TTC549 (cell line): ENCODE data around the gene TMEM184B.

Experiments used
- FAIRE-seq: peaks from 2 replicates; lab custom pipeline; 2012; peaks lifted over from hg19 to GRCh38; lab: Jason Lieb, UNC

The TMEM184B gene

DNA sequence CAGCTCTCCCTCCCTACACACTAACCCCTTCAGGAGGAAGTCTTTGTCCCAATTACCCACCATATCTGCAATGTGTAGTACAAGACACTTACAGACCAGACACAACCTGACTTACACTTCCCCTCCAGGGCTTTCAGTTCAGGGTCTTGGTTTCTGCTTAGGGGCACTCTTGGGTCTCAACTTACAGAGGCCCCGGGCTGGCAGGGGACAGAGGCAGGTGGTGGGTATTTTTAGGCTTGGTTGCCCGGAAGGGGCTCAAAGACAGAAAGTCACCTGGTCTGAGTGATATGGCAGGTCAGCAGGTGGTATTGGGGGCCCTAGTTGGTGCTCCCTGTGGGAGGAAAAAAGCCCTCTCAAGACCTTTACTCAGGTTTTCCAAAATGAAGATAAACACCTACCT is 3.4 kb upstream of the TMEM184B start:
- FAIRE-seq = no peak

DNA sequence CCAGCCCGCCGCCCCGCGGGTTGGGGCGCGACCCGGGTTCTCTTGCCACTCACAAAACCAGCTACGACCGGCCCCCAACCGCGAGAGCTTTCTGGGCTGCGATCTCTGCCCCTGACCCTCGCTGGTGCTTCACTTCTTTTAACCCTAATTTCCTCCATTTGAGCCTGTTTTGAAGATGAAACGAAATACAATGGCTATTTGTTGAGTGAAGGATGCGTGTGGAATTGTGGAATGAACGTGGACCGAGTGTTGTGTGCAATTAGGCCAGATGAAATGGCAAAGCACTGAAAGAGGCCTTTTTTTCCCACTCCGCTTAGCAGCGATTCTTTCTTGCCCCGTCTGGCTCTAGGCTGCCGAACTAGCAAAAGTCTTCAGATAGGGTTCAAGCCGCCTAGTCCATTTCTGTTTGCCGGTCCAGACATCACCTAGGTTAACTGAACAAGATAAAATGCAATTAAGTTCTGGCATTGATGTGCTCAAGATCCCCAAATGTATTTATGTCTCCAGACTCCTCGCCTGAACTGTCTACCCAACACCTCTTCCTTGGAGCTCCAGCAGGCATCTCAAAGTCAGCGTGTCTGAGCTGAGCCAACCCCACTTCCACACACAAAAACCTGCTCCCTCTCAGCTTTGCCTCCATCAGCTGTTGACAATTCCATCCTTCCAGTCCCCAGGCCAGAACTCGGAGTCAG is 471 bp upstream of the TMEM184B start:
- no peak for FAIRE-seq

DNA sequence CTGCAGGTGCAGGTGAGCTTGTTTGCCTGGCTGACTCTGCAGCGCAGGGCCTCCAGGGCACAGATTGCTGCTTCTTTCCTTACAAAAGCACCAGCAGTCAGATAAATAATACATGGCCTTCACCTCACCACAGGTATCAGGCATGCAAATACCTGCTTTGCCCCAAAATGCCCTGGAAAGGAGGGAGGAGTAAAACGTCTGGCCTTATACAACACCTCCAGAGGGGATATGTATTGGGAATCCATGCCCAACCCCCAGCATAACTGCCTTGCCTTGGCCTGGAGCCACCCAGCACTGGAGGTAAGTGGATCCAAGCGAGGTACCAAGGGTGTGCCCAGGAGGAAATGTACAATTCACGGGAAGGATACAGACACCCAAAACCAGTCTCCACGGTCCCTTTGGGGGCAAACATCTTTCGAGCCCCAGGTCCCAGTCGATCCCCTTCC is 860 bp downstream of the TMEM184B start:
- no peak for FAIRE-seq

DNA sequence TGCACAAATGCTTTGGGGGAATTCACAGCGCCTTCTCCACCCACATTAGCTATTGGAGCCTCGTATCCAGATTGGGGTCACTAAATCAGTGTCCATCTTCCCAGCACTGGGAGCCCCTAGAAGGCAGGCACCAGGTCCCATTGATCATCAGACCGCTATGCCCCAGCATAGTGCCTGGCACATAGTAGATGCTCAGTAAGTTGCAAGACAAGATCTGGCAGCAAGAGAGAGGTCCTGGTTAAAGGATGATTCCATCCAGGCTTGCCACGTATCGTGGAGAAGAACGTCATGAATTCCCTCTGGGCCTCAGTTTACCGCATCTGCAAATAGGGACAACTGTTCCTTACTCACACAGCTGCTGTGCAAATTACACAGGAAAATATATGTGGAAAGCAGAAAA is 1.7 kb downstream of the TMEM184B start:
- no peak for FAIRE-seq

DNA sequence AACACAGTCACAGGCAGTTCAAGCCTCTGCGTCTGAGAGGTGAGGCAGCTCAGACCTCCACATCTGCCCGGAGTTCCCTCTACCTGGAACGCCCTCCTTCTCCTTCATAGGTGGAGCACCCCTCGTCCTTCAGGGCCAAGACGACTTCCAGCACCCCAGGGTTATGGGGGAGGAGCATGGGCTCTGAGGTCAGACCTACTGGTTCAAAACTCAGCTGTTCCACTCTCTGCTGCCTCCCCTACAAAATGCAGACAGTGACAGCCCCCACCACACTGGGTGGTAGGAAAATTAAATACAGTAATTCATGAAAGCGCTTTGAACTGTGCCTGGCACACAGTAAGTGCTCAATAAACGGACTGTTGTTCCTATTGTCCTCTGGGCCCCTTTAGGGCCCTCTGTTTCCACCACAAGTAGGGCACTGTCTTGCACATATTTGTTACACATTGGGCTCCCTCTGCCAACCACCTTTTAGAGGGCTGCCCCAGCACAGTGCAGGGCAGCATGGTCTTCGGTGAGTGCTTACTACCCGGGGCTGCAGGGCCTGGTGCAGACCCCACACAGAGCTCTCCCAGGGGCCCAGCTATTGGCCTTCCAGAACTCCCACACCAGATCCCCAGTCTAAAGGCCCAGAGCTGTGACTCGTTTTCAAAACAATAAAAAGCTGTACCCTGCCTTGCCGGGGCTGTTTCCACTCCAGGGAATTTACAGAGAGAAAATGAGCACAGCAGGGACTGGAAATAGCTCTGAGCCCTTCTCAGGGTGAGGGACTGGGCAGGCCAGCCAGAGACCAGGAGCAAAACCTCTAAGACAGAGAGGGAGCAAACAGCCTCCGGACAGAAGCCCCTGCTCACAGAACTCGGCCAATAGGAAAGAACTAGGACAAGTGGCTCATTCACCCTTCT is 2.5 kb downstream of the TMEM184B start:
- no peak for FAIRE-seq

DNA sequence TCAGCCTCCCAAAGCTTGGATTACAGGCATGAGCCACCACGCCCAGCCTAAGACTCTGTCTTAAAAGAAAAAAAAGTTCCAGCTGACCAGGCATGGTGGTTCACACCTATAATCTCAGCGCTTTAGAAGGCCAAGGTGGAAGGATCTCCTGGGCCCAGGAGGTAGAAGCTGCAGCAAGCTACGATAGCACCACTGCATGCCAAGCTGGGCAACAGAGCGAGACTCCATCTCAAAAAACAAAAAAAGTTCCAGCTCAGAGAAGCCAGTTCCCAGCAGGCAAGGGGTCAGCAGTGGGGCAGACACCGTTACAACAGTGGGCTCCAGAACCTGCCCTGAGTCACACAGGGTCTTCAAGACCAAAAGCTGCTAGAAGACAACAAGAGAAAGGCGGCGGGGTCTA is 3.3 kb downstream of the TMEM184B start:
- no peak for FAIRE-seq

DNA sequence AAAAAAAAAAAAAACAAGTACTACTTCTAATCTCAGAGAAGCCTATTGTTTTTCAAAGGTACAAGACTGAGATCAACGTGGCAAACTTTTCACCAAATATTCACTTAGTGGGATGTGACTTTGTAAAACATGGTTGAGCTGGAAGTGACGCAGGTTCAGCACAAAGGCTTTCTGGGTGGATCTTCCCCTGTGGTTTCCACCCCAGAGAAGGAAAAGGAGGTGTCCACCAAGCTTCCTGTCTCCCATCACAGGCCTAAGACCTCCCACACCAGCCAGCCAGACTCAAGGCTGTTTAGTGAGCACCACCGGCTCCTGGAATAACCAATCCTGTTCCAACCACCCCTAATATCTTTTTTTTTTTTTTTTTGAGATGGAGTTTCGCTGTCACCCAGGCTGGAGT is 5.7 kb downstream of the TMEM184B start:
- no peak for FAIRE-seq

DNA sequence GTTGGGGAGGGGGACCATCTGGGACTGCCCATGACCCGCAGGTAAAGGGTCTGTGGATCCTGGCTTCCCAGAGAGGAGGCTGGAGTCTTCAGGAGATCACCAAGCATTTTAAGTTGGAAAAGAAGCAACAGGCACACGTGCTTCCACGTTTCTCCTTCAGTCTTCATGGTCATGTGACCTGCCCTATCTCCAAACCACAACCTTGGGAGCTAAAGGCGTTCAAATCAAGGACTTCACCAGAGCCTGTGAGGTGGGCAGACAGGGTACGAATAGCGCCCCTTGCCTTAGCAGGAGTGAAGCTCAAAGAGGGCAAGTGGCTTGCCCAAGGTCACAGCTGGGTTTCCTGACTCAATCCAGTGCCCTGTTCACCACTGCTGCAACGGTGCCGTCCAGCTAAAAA is 6.7 kb downstream of the TMEM184B start:
- FAIRE-seq = no peak

DNA sequence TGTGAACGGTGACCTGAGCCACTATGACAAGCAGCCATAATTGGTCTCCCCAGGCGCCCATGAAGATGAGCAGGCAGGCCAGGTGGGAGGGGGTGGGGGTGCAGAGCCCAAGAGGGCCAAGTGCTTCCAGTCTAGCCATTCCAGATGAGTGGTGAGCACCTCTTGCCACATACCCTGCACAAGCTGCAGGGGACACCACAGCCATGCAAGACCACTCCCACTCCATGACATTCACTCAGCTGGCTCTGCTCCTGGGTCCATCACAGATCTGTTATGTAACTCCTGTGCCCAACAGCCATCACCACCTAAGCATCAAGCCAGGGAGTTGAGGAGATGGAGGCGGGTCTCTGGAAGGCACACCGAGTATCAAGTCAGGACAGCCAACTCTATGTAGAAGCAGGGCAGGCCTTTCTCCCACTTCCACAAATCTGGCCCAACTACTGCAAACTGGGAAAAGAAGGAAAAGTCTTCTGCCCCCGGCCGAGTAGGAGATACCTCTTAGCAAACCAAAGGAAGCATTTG is 8.4 kb downstream of the TMEM184B start:
- no peak for FAIRE-seq

DNA sequence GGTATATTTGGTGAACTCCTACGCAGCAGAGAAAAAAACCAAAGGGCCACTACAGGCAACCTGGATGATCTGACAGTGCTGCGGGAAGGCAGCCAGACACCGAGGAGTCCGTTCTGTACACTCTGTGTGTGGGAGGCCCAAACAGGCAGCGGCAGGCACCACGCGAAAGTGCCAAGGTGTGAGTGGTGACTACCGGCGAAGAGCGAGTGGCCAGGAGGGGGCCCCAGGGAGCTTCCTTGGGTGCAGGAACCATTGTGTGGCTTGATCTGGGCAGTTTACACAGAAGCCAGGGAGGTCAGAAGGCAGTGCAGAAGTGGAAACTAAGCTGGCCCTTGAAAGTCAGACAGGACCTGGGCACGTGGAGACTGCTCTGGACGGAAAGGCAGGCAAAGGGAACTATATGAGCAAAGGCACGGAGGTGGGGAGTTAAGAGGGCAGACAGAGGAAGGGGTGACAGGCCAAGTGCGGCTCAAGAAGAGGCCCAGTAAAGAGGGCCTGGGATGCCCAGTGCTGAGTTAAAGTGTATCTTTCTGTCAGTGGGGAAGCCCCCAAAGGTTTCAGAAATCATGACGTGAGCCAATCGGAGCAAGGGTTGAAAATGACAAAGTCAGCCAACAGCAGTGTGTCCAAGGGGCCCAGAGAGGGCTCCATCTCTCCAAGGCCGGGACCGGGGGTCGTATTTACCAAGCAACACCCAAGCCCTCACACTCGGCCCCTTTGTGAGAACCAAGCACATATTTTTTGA is 10.6 kb downstream of the TMEM184B start:
- no peak for FAIRE-seq

DNA sequence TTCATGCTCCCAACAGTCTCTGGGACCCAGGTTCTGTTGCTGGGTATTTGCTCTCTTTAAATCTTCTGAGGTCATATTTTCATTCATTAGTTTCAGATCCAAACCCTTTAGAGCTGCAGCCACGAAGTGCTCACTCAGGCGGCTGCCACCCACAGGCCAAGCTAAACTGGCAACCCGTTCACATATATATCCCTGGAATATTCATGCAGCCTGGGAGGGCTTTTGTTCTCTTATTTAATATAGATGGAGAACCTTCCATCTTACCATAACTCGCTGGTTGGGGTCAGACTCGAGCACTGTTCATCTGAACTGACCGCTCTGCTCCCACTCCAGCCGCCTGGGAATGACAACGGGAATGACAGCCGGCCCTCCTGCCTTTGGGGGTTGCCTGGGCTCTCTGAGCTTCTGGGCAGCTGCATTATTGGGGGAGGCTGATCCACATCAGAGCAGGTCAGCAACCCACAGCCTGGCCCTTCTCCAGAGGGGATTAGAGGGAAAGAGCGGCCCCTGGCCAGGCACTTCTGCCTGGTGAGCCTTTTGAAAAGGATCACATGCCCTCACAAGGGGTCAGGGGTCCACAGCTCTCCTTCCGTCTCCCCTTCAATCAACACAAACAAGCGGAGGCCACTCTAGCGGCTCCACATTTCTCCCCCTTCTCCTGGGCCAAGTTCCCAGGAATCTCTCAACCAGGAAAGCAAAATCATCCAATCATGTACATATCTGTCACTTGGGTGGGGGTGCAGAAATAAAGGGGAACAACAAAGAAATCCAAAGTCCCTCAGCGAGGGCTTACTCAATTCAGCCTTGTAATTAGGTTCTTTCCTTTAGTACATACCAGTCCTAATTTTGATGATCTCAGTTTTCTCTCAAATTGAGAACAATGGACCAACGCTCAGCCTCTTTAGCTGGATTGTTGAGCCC is 11.8 kb downstream of the TMEM184B start:
- FAIRE-seq = no peak

DNA sequence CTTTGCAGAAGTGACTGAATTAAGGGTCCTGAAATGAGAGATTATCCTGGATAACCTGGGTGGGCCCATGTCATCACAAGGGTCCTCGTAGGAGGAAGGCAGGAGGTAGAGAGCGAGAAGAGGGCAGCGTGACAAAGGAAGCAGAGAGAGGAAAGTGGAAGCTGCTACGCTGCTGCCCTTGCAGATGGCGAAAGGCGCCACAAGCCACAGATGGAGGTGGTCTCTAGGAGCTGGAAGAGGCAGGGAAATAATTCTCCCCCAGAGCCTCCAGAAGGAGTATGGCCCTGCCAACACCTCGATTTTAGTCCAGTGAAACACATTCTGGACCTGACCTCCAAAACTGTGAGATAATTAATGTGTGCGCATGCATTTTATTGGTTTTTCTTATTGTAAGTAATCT is 13.4 kb downstream of the TMEM184B start:
- FAIRE-seq = no peak

DNA sequence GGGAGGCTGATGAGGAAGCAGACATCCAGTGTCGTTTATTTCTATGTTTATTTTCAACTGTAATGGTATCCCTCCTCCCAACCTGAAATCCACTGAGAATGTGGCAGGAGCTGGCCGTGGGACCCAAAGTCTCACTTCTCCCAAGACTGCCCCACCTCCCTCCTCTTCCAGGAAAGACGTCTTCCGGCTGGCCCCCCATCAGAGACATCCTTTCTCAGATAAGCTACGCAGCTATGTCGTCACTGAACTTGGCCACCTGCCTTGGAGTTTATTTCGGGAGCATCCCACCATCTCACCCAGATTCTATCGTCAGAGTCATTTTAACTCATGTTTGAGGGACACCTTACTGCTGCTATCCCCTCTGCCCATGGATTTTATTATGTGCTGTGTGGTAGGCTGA is 13.9 kb downstream of the TMEM184B start:
- FAIRE-seq = no peak

DNA sequence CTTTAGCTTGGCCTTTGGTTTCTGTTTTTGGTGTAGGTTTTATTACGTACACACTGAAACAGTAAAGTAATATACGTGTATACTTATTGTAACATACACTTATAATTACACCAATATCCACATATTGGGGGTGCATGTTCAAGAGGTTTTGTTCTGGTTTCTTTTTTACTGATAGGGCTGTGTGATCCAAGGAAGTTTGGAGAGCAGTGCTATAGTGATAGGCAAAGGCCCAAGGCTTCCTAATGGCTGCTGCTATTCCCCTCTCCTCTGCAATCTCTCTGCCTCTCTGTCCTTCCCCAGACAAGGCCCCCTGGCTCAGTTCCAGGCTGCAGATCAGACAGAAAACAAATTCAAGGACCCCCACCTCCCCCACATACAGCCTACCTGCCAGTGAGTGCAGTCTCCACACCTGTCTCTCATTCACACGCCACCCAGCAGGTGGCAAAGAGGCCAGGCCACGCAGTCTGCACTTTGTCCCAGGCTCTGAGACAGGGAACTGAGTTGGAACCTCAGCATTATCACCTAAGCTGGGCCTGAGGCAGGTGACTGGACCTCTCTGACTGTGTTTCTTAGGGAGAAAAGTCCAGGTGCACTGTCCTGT is 15.1 kb downstream of the TMEM184B start:
- FAIRE-seq = no peak

DNA sequence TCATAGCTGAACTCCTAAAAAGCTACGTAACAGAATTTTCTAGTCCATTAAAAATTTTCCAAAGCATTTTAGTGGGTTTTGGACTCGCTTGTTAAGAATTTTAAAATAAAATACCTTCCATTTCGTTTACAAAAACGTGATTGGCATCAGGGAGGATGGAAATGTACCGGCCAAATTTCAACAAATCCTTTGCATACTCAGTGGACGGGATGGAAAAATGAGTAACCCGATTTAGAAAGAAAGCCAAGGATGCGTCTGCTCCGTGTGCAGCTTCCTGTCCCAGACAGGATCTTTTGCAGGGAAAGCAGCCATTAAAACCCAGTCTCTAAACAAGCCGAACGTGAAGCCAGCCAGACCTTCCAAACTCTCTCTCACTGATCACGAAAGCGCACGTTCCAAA is 15.6 kb downstream of the TMEM184B start:
- FAIRE-seq = no peak

DNA sequence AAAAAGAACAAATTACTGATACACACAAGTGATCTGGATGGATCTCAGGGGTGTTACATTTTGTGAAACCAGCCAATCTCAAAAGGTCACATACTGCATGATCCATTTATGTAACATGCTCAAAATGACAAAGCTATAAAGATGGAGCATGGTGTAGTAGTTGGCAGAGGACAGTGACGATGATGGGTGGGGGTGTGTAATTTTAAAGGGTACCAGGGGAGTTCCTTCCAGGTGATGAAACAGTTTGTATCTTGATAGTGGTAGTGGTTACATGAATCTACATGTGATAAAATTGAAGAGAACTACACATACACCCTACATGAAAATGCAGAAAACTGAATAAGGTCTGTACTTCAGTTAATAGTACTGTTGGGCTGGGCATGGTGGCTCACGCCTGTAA is 17.1 kb downstream of the TMEM184B start:
- FAIRE-seq = no peak

DNA sequence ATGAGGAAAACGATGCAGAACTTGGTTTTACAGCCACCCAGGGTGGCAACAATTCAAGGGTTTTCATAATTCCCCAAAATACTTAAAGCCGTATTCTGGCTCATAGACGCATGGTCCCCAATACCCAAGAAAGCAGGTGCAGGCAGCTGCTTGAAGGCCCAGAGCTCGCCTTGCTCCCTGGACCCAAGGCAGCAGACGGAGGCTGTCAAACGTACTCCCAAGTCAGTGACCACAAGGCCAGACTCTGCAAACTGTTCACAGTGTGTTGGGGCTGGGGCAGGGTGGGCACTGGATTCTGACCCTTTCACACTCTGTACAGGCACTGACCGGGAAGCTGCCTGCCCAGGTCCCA is 21.5 kb downstream of the TMEM184B start:
- no peak for FAIRE-seq

DNA sequence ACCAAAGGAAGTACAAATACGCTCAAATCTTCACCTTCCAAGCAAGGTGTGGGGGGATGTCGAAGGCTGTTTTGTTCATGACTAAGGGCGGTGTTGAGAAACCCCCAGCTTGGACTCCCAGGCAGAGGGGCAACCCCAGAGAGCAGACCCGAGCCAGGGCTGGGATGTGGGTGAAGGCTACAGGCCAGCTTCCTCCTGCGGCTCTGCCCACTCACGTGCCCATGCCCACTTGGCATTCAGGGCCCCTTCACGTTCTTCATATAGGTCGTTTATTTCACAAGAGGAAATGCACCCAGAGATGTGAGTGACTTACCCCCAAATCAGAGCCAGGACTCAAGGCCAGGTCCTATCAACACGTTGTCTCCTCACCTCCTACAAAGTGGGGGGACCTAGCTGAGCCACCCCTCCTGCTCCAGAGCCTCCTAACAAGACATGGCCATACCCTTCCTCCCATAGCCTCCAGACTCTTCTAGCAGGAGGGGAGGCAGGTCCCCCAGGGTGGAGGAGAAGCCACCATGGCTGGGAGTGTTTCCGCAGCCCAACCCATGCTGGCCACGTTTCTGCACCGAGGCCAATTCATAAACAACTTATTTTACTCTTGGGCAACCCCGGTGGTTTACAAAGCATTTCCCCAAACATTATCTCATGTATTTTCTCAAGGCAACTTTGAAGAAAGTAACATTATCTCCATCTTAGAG is 22.0 kb downstream of the TMEM184B start:
- no peak for FAIRE-seq

DNA sequence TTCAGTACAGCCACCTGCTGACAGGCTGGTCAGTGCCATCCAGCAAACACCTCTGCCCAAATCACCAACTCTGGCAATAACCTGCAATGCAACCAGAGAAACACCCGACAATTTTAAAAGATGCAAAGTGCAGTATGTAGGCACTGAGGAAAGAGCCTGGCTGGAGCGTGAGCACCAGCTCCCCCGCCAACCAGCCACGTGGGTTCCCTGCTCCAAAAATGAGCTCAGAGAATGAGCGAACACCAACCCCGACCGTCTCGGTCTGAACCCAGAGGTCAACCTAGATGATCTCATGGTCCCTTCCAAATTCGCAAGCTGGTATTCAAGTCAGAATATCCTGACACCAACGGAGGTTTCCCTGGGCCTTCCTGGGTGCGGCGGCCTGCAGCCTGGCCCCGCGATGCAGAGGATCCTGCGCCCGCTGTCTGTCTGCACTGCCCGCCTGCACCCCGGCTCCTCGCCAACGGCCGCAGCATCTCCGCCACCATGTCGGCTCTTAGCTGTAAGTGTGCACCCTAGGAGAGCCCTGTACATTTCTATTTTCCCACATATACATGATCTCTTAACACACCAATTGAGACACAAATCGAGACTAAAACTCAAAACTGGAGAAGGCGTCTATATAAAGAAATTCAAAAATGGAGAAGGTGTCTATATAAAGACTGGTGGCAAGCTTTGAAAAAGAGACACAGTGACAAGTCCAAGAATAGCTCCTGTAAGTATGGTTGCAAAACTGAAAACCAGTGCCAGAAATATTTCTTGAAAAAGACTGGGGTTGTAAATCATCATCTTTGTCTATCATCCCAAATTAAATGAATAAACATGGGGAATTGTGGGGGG is 22.8 kb downstream of the TMEM184B start:
- FAIRE-seq = no peak

DNA sequence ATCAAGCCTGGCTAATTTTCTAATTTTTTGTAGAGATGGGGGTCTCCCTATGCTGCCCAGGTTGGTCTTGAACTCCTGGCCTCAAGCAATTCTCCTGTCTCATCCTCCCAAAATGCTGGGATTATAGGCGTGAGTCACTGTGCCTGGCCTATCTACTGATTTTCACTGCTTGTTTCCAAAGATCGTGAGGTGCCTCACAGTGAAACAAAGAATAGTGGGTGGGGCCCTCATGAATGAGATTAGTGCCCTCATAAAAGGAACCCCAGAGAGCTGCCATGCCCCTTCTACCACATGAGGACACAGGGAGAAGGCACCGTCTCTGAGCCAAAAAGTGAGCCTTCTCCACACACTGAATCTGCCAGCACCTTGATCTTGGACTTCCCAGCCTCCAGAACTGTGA is 23.5 kb downstream of the TMEM184B start:
- no peak for FAIRE-seq
